Umbilical cord (tissue), 2 donors: Measurements from ENCODE around the gene CATSPERZ. TPM values are rescaled to one million over a fixed set of nuclear protein-coding genes. Genes with fewer than 3 reads are reported as not detected.
A peak's percentile ranks its signal among the peaks of the same experiment; 100 is the strongest.

Source experiments
- DNase-seq: peaks from one replicate; pipeline ENCODE4 v3.0.0-alpha.2; 2015; ENCODE audit warnings: low spot score
- total RNA-seq: library from RNA; depleted of rRNA; stranded (reverse); fragments of >200 nt; gene quantifications from one replicate; pipeline ENCODE4 v1.2.3, GENCODE V29; 2014; ENCODE audit warnings: low replicate concordance; ENCODE audit not compliant: insufficient read depth

Gene CATSPERZ
- total RNA-seq, 1 donor from 2014 or later: not detected

DNA sequence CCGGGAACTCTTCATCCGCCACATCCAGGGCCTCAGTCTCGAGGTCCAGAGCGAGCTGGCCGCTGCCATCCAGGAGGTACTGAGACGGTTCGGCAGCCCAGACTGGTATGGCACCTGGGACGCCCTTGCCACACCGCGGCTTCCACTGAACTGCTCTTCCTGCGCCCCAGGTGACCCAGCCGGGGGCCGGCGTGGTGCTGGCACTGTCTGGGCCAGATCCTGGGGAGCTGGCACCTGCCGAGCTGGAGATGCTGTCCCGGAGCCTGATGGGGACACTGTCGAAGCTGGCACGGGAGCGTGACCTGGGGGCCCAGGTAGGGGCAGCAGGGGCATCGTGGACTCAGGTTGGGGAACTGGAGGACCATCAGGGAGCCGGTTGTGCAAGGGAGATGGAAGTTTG, 41.3 kb downstream of the CATSPERZ start:
- no peak for DNase-seq

DNA sequence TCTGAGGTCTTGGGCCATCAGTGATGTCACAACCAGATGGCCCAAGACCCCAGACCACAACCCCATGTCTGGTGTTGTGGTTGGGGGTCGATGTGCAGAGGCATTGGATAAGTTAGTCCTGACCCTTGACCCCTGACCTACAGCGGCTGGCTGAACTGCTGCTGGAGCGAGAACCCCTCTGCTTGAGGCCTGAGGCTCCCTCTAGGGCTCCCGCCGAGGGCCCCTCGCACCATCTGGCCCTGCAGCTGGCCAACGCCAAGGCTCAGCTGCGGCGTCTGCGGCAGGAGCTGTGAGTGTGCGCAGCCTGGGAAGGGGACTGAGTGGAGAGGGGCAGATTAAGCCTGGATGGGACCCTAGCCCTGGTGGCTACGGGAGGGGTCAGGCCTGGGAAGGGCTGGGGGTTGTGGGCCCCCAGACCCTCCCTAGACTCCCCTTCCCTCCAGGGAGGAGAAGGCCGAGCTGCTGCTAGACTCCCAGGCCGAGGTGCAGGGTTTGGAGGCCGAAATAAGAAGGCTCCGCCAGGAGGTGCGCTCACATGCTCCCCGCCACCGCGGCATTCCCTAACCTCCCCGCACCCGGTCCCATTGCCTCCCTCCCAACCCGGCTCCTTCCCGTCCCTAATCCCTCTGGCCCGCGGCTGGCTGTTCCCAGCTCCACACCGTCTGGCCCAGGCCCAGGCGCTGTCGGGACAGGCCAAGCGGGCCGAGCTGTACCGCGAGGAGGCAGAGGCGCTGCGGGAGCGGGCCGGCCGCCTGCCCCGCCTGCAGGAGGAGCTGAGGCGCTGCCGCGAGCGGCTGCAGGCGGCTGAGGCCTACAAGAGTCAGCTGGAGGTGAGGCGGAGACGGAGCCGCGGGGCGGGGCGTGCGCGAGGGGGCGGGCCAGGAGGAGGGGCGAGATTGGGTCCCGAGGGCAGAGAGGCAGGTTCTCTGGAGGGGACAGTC, 42.0 kb downstream of the CATSPERZ start:
- DNase-seq: peak; percentile 80

DNA sequence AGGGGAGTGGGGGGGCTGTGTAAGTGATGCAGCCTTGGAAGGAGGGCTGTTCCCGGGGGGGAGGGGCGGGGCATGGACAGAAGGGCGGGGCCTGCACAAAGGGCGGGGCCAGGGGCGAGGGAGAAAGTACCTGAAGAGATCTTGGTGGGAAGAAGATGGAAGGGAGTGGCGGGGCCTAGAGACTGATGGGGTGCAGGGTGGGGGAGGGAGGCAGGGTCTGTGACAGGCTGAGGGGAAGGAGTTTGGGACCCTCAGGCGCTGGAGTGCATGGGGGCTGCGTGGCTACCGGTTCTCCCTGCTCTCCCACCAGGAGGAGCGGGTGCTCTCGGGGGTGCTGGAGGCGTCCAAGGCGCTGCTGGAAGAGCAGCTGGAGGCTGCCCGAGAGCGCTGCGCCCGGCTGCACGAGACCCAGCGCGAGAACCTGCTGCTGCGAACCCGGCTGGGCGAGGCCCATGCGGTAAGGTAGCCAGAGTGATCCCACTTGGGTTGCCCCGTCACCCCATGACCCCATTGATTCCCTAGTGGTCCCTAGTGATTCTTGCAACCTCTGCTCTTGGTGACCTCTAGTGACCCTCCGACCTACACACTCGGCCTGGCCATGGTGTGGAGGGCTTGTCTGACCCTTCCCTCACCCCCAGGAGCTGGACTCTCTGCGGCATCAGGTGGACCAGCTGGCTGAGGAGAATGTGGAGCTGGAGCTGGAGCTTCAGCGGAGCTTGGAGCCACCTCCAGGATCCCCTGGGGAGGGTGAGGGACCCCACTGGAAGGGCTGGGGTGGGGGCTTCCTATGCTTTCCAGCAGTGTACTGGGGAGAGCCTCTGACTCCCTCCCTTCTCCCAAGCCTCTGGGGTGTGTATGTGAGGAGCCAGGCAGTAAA, 42.9 kb downstream of the CATSPERZ start:
- DNase-seq: no peak

DNA sequence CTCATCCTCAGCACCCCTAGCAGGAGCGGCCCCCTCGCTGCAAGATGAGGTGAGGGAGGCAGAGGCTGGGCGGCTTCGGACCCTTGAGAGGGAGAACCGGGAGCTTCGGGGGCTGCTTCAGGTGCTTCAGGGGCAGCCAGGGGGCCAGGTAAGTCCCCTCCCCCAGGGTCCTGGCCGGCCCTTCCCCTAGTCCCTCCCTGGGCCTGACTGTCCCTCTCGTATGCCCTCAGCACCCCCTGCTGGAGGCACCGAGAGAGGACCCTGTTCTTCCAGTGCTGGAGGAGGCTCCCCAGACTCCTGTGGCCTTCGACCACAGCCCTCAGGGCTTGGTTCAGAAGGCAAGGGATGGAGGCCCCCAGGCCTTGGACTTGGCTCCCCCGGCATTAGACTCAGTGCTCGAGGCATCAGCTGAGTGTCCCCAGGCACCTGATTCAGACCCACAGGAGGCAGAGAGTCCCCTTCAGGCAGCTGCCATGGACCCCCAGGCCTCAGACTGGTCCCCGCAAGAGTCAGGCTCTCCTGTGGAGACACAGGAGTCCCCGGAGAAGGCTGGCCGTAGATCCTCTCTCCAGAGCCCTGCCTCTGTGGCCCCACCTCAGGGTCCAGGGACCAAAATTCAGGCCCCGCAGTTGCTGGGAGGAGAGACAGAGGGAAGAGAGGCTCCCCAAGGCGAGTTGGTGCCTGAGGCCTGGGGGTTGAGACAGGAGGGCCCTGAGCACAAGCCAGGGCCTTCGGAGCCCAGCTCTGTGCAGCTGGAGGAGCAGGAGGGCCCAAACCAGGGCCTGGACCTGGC, 43.8 kb downstream of the CATSPERZ start:
- no peak for DNase-seq

DNA sequence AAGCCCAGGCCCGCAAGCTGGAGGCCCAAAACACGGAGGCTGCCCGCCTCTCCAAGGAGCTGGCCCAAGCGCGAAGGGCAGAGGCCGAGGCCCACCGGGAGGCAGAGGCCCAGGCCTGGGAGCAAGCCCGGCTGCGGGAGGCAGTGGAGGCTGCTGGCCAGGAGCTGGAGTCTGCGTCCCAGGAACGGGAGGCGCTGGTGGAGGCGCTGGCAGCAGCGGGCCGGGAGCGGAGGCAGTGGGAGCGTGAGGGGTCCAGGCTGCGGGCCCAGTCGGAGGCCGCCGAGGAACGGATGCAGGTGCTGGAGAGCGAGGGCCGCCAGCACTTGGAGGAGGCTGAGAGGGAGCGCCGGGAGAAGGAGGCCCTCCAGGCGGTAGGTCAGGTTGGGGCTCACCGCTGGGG, 44.6 kb downstream of the CATSPERZ start:
- no peak for DNase-seq

DNA sequence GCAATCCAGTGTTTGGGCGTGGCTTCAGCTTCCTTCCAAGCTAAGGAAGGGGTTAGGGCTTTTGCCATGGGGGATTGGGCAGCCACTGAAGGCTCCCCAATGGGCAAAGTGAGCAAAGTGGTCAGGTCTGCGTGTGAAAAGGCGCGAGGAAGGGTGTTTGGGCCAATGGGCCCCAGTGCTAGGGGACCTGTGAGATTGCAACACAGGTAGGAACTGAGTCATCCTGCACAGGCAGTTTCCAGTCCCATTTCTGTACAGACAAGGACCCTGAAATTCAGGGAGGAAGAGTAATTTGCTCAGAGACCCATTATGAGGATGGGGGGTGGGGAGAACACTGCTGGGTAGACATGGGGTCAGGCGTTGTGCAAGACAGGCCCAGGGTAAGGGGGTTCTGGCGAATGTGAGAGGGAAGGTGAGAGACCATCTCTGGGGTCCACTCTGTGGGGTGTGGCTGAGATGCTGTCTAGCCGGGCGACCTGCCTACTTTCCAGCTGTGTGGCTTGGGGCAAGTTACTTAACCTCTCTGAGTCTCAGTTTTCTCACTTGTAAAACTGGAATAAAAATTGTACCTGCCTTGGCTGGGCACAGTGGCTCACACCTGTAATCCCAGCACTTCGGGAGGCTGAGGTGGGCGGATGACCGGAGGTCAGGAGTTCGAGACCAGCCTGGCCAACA, 47.2 kb downstream of the CATSPERZ start:
- DNase-seq: no peak

DNA sequence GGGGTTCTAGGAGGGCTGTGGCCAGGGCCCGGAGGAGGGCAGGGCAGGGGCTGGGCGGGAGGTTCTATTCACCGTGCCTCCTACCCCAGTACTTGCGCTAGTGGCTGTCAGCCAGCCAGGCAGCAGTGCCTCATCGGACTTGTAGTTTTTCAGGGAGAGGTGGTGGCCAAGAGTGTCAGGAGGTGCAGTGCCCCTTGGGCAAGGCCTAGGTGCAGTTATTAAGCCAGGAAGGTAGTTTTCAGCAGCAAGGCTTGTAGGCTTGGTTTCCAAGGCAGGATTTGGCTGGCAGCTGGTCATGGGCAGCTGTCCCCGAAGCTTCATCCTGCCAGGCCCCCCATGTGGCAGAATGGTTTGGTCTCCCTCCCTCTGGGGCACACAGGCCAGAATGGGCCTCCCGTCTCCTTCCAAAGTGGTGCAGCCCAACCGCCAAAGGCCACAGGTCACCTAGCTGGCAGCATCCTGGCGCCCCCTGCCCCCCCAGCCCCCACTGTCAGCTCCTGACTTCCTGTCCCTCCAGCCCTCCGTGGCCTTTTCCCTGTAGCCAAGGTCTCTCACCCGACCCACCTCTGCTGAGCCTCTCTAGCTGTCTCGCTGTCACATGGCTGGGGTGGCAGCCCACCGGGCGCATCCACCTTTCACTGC, 48.3 kb downstream of the CATSPERZ start:
- no peak for DNase-seq

DNA sequence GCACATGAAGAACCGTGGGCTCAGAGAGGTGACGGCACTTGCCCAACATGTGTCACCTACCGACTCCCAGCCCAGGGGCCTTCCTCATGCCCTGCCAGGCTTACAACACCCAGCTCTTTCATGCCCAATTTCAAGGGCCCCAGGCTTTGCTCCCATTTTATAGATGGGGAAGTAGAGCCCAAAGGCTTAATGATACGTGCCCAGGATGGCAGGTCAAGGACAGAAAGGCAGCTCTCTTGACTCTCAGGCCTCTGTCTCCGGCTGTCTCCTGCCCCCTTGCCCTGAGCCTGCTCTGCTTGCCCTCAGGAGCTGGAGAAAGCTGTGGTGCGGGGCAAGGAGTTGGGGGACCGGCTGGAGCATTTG, 48.8 kb downstream of the CATSPERZ start:
- no peak for DNase-seq

DNA sequence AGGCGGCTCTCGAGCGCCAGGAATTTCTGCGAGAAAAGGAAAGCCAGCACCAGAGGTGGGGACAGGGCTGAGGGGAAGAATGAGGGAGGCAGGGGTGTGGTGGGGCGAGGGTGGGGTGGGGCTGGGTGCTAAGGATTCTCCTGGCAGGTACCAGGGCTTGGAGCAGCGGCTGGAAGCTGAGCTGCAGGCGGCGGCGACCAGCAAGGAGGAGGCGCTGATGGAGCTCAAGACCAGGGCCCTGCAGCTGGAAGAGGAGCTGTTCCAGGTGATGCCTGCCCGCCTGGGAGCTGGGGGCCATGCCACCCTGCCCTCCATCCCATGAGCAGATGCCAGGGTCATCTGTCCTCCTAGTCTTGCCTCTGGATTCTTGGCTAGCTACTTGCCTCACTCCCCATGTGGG, 49.2 kb downstream of the CATSPERZ start:
- no peak for DNase-seq

DNA sequence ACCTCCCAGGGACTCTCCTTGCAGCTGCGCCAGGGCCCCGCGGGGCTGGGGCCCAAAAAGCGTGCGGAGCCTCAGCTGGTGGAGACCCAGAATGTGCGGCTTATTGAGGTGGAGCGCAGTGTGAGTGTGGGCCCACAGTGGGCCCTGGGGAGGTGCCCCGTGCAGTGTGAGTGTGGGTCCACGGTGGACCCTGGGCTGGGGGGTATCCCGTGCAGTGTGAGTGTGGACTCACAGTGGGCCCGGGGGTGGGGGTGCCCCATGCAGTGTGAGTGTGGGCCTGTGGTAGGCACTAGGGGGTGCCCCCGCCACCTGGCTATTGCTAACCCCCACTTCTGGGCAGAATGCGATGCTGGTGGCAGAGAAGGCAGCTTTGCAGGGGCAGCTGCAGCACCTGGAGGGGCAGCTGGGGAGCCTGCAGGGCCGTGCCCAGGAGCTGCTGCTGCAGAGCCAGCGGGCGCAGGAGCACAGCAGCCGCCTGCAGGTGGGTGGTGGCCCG, 51.0 kb downstream of the CATSPERZ start:
- no peak for DNase-seq

DNA sequence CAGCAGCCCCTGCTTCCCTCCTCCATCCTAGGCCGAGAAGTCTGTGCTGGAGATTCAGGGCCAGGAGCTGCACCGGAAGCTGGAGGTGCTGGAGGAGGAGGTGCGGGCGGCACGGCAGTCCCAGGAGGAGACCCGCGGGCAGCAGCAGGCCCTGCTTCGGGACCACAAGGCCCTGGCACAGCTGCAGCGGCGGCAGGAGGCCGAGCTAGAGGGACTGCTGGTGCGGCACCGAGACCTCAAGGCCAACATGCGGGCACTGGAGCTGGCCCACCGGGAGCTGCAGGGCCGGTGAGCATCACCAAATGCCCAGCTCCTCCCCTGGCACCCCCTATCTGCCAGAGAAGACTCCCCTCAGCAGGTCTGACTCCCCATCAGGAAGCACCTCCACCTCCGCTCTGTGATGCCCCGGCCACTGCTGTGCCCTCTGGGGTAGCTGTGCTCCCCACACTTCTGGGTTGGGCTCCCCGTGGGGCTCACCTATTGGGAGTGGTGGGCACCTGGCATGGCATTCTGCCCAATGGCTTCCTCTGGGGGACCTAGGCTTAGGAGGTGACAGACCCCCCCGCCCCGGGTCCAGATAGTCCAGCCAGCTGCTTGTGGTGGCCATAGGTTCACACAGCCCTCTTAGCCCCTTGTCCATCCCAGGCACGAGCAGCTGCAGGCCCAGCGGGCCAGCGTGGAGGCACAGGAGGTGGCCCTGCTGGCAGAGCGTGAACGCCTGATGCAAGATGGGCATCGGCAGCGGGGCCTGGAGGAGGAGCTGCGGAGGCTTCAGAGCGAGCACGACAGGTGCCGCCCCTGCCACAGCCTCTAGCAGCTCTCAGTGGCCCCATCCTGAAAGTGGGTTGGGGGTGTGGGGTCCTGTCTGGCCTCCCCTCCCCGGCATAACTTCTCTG, 52.2 kb downstream of the CATSPERZ start:
- no peak for DNase-seq

DNA sequence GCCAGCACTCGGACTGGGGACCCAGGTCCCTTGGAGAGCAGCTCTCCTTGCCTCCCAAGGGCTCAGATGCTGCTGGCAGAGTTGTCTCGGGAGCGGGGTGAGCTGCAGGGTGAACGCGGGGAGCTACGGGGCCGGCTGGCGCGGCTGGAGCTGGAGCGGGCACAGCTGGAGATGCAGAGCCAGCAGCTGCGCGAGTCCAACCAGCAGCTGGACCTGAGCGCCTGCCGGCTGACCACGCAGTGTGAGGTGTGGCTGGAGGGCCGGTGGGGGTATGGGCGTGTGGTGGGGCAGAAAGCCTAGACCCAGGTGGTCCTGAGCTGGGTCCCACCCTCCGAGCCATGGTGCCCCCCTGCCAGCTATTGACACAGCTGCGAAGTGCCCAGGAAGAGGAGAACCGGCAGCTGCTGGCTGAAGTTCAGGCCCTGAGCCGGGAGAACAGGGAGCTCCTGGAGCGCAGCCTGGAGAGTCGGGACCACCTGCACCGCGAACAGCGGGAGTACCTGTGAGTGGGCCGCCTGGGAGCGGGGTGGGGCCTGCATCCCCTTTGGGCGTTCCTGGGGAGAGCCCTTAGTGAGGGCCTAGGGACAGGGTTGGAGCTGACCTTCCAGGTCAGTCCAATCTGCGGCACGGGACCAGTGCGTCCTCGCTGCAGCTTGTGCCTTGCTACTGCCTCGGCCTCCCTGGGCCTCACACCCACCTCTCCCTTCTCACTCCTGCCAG, 53.0 kb downstream of the CATSPERZ start:
- no peak for DNase-seq

DNA sequence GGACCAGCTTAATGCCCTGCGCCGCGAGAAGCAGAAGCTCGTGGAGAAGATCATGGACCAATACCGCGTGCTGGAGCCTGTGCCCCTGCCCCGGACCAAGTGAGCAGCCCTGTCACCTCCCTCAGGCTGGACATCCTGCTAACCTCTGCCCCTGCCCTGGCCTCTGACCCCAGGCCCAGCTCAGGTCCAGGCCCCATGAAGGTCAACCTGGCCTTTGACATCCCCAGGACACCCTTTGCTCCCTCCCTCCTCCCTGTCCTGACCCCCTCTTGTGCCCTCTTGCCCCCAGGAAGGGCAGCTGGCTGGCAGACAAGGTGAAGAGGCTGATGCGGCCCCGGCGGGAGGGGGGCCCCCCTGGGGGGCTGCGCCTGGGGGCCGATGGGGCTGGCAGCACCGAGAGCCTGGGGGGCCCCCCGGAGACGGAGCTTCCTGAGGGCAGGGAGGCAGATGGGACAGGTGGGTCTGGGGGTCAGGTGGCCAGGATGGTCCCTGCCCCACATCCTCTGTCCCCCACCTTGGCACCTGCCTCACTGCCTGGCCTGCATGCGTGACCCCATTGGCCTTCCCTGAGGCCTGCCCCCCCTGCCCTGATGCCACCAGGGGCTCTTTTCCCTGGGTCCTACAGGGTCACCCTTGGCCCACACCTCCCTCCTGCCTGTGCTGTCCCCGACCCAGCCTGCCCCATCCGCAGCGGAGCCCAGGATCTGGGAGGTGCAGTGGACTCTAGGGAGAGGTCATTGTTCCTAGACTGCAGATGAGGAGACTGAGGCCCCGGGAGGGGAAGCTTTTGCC, 53.8 kb downstream of the CATSPERZ start:
- no peak for DNase-seq

Other genes starting within 250 kb of the CATSPERZ start
- gene MACROD1, start 134.2 kb upstream of the CATSPERZ start, total RNA-seq: 8.9 TPM
- 47.2 TPM for gene STIP1, start 114.2 kb upstream of the CATSPERZ start, total RNA-seq
- 14.2 TPM for gene FERMT3, start 93.6 kb upstream of the CATSPERZ start, total RNA-seq
- gene TRPT1, start 74.2 kb upstream of the CATSPERZ start, total RNA-seq: 23.6 TPM
- 17.3 TPM for gene NUDT22, start 74.1 kb upstream of the CATSPERZ start, total RNA-seq
- gene DNAJC4, start 69.8 kb upstream of the CATSPERZ start, total RNA-seq: 13.5 TPM
- gene VEGFB, start 65.8 kb upstream of the CATSPERZ start, total RNA-seq: 46.9 TPM
- gene FKBP2, start 59.3 kb upstream of the CATSPERZ start, total RNA-seq: 32.7 TPM
- gene PPP1R14B, start 53.4 kb upstream of the CATSPERZ start, total RNA-seq: 60.4 TPM
- gene PLCB3, start 48.8 kb upstream of the CATSPERZ start, total RNA-seq: 17.6 TPM
- 52.5 TPM for gene BAD, start 15.7 kb upstream of the CATSPERZ start, total RNA-seq
- gene GPR137, start 14.5 kb upstream of the CATSPERZ start, total RNA-seq: 0.48 TPM
- gene KCNK4, start 9.1 kb upstream of the CATSPERZ start, total RNA-seq: 3.6 TPM
- 12.0 TPM for gene ESRRA, start 5.2 kb downstream of the CATSPERZ start, total RNA-seq
- gene TRMT112, start 17.2 kb downstream of the CATSPERZ start, total RNA-seq: 226 TPM
- gene PRDX5, start 17.8 kb downstream of the CATSPERZ start, total RNA-seq: 152 TPM
- 3.6 TPM for gene CCDC88B, start 39.8 kb downstream of the CATSPERZ start, total RNA-seq
- gene RPS6KA4, start 58.8 kb downstream of the CATSPERZ start, total RNA-seq: 16.4 TPM